Mesodermal cell (in vitro differentiated cells): ENCODE measurements around the gene ZCCHC24.

Experiments used
- H3K27ac ChIP-seq: 2 replicates; pipeline ENCODE4 v1.7.0; 2013; ENCODE audit warnings: mild to moderate bottlenecking, low read depth, low read length, moderate library complexity; ENCODE audit not compliant: severe bottlenecking
- H3K36me3 ChIP-seq: 2 replicates; pipeline ENCODE4 v1.7.1; 2013; ENCODE audit warnings: mild to moderate bottlenecking, low read length, moderate library complexity; ENCODE audit not compliant: control insufficient read depth, insufficient read depth
- H3K4me1 ChIP-seq: one replicate; pipeline ENCODE4 v1.7.1; 2013; ENCODE audit warnings: mild to moderate bottlenecking, low read length; ENCODE audit not compliant: insufficient read depth, control insufficient read depth, poor library complexity, severe bottlenecking
- H3K4me3 ChIP-seq: 2 replicates; pipeline ENCODE4 v1.7.0; 2013; ENCODE audit warnings: low read length, control low read depth, mild to moderate bottlenecking; ENCODE audit not compliant: insufficient read depth, poor library complexity, severe bottlenecking; ENCODE audit errors: extremely low read depth
- H3K9me3 ChIP-seq: 2 replicates; pipeline ENCODE4 v1.7.1; 2013; ENCODE audit warnings: mild to moderate bottlenecking, low read length, moderate library complexity; ENCODE audit not compliant: control insufficient read depth
- WGBS, 2 experiments: methylation state at CpG; one replicate each; pipeline ENCODE4 v1.1.5; 2013; ENCODE audit warnings: missing lambda C conversion rate in 2 of 2; ENCODE audit not compliant: insufficient coverage in 2 of 2; 5-methylcytosine and 5-hydroxymethylcytosine counted together

The ZCCHC24 gene

DNA sequence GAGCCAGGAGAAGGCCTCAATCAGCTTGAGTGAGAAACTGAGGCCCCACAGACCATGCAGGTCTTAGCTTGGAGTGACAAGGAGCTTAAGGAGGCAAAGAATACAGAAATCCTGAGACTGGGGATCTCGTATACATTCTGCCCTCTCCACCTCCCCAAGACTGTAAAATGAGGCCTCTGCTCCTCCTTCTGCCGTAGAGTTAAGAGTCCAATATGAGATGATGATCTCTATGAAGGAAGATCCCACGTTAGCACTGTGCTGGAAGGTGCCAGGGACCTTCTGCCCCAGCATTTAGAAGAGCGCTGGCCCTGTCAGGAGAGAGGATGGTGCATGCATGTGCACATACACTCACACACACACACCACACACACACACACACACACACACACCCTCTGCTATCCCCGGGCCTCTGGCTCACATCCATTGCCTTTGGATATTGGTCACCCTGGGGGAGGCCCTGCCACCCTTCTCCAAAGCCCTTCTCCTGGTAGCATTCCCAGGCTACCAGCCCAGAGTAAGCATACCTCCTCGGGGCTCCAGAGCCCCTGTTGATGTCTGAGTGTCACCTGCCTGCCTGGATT lies 15.0 kb downstream of the ZCCHC24 start:
- peaks cover 24% of the 10 kb centered on the region for H3K4me1 ChIP-seq

DNA sequence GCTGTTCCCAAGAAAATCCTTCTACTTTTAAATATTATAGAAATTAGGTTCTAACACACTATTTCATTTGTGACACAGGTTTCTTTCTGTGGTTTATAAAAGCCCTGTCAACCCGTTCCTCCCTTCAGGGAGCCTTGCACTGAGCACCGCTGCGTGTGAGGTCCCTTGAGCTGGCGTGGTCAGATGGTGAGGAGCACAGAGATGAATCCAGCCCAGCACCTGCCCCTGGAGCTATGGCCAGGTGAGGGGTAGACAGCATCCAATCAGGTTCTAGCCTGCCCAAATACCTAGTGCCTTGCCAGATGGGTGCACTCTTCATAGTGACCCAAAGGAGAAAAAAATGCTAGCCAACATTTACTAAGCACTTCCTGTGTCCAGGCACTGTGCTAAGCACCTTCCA lies 15.7 kb downstream of the ZCCHC24 start:
- no peak overlapping the region for H3K4me3 ChIP-seq

More for the DNA sequence above, 15.0 kb downstream of the ZCCHC24 start:
- H3K4me3 ChIP-seq, result no peak overlapping the region
- no peaks in the 10 kb centered on the region for H3K9me3 ChIP-seq
- H3K27ac ChIP-seq, result no peak overlapping the region
- WGBS, 2 experiments, result 92 to 96% methylated on average over 2 to 3 of the region's 6 CpGs
- H3K36me3 ChIP-seq, result peaks cover 65% of the 10 kb centered on the region

DNA sequence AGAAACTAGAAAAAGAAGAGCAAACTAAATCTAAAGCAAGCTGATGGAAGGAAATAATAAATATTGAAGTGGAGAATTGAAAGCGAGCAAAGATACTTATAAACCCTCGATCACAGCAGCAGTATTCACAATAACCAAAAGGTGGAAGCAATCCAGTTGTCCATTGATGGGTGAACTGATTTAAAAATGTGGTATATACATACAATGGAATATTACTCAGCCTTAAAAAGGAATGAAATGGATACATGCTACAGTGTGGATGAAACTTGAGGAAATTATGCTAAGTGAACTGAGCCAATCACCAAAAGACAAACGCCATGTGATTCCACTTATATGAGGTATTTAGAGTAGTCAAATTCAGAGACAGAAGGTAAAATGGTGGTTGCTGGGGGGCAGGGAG lies 17.5 kb downstream of the ZCCHC24 start:
- peaks cover 72% of the 10 kb centered on the region for H3K36me3 ChIP-seq
- peaks cover 14% of the 10 kb centered on the region for H3K4me1 ChIP-seq
- WGBS, 2 experiments, result 92 to 100% methylated on average over 1 of the region's 3 CpGs
- H3K9me3 ChIP-seq, result no peaks in the 10 kb centered on the region
- H3K27ac ChIP-seq, result no peak overlapping the region
- H3K4me3 ChIP-seq, result no peak overlapping the region

More for the DNA sequence above, 15.7 kb downstream of the ZCCHC24 start:
- peaks cover 71% of the 10 kb centered on the region for H3K36me3 ChIP-seq
- peaks cover 21% of the 10 kb centered on the region for H3K4me1 ChIP-seq
- H3K27ac ChIP-seq, result no peak overlapping the region
- 87 to 94% methylated on average over 4 of the region's 4 CpGs for WGBS, 2 experiments
- H3K9me3 ChIP-seq, result no peaks in the 10 kb centered on the region

DNA sequence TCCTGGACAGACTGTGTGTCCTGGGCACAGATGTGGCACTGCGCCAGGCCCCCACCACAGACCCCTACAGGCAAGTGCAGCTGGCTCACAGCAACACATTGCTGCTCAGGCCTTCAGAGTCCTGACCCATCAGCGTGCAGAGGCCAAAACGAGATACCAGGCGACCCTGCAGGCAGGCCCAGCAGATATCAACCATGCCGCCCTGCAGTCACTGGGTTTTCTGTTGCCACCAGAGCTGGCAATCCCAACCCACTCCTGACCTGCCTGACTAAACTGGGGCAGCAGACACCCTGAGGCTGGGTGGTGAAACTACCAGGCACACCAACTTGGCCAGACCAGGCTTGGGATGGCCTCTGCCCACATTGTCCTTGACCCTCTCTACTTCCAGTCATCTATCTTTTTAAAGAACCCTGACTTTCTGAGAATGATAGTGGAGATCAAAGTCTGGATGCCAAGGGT lies 20.3 kb downstream of the ZCCHC24 start:
- Histone ChIP-seq H3K4me3 (no peak overlapping the region), H3K4me1 (peaks cover 27% of the 10 kb centered on the region), H3K36me3 (peaks cover 60% of the 10 kb centered on the region), H3K27ac (no peak overlapping the region), H3K9me3 (no peaks in the 10 kb centered on the region)
- 78 to 80% methylated on average over 5 of the region's 5 CpGs for WGBS, 2 experiments

DNA sequence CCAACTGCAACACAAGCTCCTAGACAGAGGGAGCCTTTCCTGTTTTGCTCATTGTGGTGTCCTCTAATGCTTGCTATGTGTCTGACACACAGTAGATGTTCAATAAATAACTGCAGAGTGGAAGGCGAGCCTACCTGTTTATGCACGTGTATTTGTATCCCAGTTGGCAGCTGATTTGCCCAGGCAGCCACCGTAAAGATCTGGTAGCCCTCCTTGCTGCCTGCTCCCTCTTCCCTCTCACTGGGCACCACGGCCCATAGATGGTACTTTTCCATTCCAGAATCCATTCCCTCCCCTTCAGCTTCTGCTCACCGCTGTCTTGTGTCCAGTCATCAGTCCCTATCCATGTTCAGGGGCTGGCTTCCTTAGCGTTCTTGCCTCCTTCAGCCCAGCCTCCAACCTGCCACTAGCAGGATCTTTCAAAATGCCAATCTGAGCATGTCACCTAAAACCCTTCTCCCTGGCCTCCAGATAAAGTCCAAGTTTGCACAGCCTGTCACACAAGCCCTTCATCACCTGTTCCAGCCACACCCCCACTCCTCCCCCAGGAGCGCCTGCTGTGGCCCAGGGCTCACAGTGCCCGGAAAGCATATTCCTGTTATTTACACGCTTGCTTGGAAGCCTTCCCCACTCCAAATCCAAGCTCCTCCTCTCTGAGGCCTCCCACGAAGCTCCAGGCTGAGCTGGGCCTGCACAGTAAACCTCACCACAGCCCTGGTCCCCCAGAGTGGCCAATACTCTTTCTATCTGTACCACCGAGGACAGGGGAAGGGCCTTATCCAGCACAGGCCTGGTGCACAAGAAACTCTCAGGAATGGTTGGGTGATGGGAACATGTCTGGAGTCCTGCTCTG lies 21.0 kb downstream of the ZCCHC24 start:
- peak overlapping the region; percentile 36 for H3K27ac ChIP-seq
- H3K4me3 ChIP-seq, result no peak overlapping the region
- H3K9me3 ChIP-seq, result no peaks in the 10 kb centered on the region
- 88 to 94% methylated on average over 10 to 11 of the region's 11 CpGs for WGBS, 2 experiments
- peaks cover 55% of the 10 kb centered on the region for H3K36me3 ChIP-seq
- H3K4me1 ChIP-seq, result peaks cover 27% of the 10 kb centered on the region

DNA sequence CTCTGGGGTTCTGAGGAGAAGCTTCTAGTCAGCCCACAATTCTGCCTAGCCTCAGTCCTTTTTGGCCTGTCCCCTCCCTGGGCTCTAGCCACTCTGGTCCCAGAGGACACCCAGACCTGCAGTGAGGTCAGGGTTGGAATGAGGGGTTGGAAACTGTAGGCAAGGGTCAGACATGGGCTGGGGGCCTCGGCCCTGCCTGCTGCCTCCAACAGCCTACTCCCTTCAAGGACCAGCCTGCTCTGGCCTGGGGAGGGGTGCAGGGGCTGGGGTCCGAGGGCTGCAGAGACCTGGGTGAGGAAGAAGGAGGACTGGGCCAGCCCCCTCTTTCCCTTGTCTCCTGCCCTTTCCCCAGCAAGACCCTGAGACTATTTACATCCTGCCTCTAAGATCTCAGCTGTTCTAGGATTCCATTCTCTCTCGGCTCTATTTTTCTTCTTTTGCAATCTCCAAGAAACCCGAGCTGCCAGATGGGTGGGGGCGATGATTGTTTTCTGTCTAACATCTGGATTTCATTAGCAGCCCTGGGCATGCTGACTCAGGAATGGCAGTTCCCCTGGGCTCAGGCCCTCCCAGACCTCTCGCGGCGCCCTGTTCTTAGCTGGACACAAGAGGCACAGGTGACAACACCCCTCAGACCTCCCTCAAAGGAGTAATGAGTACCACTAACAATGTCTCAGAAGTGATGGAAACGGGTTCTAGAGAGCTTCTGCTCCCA lies 23.1 kb downstream of the ZCCHC24 start:
- 83 to 93% methylated on average over 3 to 8 of the region's 9 CpGs for WGBS, 2 experiments
- Histone ChIP-seq H3K27ac (peak overlapping the region; percentile 62), H3K4me1 (peaks cover 27% of the 10 kb centered on the region), H3K36me3 (peaks cover 54% of the 10 kb centered on the region), H3K9me3 (no peaks in the 10 kb centered on the region), H3K4me3 (no peak overlapping the region)

DNA sequence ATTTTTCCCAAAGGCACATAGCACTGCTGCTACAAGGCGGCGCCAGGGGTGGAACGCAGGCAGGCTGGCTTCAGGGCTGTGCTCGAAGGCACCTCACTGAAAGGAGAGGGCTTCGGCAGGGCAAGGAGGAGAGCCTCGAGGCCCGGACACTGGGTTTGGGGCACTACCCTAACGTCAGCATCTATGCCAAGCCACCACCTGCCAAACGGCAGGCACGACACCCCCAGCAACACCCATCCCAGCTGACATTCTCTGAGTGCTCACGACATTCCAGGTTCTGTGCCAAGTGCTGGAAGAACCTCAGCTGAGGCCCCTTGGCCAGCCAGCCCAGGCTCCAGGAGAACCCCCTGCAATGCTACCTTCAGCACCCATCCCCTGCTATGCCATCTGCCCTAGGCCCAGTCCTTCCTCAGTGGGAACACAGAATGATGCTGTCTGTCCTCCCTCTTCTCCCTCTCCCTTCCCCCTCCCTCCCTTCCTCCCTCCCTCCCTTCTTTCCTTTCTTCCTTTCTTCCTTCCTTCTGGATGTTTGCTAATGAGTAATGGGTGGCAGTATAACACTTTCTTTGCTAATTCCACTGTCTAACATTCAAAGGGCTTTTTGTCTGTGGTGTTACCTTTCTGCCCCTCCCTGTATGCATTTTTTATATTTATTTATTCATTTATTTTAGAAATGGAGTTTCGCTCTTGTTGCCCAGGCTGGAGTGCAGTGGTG lies 24.3 kb downstream of the ZCCHC24 start:
- Histone ChIP-seq H3K4me3 (no peak overlapping the region), H3K9me3 (no peaks in the 10 kb centered on the region), H3K36me3 (peaks cover 62% of the 10 kb centered on the region), H3K4me1 (peaks cover 27% of the 10 kb centered on the region), H3K27ac (no peak overlapping the region)
- WGBS, 2 experiments, result 88 to 95% methylated on average over 11 to 12 of the region's 12 CpGs

DNA sequence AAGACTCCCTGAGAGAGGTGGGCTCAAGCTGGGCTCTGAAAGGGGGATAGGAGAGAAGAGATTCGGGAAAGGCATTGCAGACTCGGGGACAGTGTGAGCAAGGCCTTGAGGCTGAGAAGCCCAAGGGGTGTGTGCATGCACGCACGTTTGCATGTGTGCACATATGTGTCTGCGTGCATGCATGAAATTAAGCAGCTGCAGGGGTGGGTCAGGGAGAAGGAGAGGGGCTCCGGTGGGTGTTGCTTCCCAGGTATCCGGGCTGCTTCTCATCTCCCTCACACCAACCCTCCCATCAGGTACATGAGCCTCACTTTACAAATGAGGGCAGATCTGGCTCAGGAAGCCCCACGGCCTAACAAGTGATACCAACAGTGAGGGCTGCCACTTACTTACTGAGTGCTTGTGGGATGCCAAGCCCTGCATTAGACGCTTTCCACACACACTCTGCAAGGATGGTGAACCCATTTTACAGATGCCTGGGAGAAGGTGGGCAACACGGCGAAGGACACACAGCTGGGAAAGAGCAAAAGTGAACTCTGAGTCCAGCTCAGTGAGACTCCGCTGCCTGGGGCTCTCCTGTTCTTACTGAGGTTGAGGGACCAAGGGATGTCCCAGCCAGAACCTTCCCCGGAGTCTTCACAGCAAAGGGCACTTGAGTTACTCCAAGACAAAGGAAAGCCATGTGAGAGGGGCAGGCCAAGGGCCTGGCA lies 26.4 kb downstream of the ZCCHC24 start:
- Histone ChIP-seq H3K36me3 (peaks cover 58% of the 10 kb centered on the region), H3K4me1 (peaks cover 23% of the 10 kb centered on the region), H3K9me3 (no peaks in the 10 kb centered on the region), H3K27ac (no peak overlapping the region), H3K4me3 (no peak overlapping the region)
- WGBS, 2 experiments, result 94 to 98% methylated on average over 8 to 11 of the region's 13 CpGs

DNA sequence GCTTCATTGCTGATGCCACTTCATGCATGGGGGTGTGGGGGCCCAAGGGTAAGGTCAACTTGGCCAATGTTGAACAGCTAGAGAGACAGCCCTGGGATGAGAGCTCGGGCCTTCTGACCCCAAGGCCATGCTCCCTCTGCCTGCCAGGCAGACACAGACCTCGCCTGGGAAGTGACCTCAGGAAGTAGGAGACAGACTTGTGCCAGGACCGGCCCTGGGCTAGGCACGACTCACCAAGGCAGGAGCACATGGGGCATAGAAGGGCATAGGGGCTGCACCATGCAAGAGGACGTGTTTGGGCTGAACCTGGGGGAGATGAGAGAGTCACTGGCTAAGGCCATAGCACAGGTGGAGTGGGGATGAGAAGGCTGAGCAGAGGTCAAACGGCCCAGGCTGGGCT lies 27.1 kb downstream of the ZCCHC24 start:
- Histone ChIP-seq H3K4me1 (peaks cover 29% of the 10 kb centered on the region), H3K36me3 (peaks cover 55% of the 10 kb centered on the region), H3K27ac (no peak overlapping the region), H3K4me3 (no peak overlapping the region), H3K9me3 (no peaks in the 10 kb centered on the region)
- WGBS, 2 experiments, result 93 to 97% methylated on average over 5 to 6 of the region's 6 CpGs

DNA sequence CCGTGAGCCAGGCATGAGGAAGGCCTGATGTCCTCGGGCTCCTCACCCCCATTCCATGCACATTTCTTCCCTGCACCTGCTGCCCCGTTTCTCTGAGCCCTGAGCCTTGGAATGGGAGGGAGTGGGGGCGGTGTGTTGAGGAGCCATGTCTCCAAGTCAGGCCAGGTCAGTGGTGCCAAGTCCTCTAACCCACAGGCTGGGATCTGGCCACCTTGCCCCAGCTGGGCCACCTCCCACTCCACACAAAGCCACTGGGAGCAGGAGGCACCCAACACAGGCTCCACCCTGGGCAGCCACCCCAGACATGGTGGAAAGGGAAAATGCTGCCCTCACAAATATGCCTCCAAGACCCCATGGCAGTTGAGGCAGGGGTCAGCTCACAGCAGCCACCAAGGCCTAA lies 27.7 kb downstream of the ZCCHC24 start:
- Histone ChIP-seq H3K36me3 (peaks cover 50% of the 10 kb centered on the region), H3K9me3 (no peaks in the 10 kb centered on the region), H3K4me1 (peaks cover 33% of the 10 kb centered on the region), H3K4me3 (no peak overlapping the region), H3K27ac (no peak overlapping the region)
- WGBS, 2 experiments, result 100% methylated on average over 1 of the region's 4 CpGs; no CpG with 5 or more reads in 1 of the 2 experiments
